ACC112 (cell line): ENCODE data around the gene RNASE7.
"Not testable (repeated sequence)": the region's sequence is repeated elsewhere in the genome, so short reads cannot be mapped to it uniquely, and the experiment has no call there.

Experiments
- H2AFZ ChIP-seq: fragments of 200-600 bp; sonication (generic); one replicate; pipeline ENCODE4 v1.6.0; 2017; ENCODE audit warnings: antibody characterized with exemption, low read length; ENCODE audit not compliant: unreplicated experiment
- H3K27ac ChIP-seq: fragments of 200-600 bp; sonication (generic); 2 replicates; pipeline ENCODE4 v1.5.1; 2014; ENCODE audit warnings: low read depth, mild to moderate bottlenecking, antibody characterized with exemption, low read length, moderate library complexity
- H3K27me3 ChIP-seq: fragments of 200-600 bp; sonication (generic); 2 replicates; pipeline ENCODE4 v1.6.1; 2014; ENCODE audit warnings: mild to moderate bottlenecking, antibody characterized with exemption, low read length, moderate library complexity, mixed read lengths; ENCODE audit not compliant: insufficient read depth
- H3K36me3 ChIP-seq: fragments of 200-600 bp; sonication (generic); 2 replicates; pipeline ENCODE4 v1.6.1; 2016; ENCODE audit warnings: mild to moderate bottlenecking, antibody characterized with exemption, low read length, moderate library complexity, mixed read lengths; ENCODE audit not compliant: insufficient read depth
- H3K4me1 ChIP-seq: fragments of 200-600 bp; sonication (generic); one replicate; pipeline ENCODE4 v1.6.1; 2016; ENCODE audit warnings: low read length, mixed read lengths; ENCODE audit not compliant: insufficient read depth, unreplicated experiment, control insufficient read depth
- H3K4me3 ChIP-seq: fragments of 200-600 bp; sonication (generic); 2 replicates; pipeline ENCODE4 v1.5.1; 2014; ENCODE audit warnings: mild to moderate bottlenecking, low read depth, low read length
- H3K79me2 ChIP-seq: fragments of 200-600 bp; sonication (generic); one replicate; pipeline ENCODE4 v1.6.0; 2016; ENCODE audit warnings: low read length; ENCODE audit not compliant: control insufficient read depth, unreplicated experiment, insufficient read depth

The RNASE7 gene

GRCh38 chr14:21033133-21033698 lies 8.9 kb upstream of the RNASE7 start:
- no peak overlapping the region for H3K27ac ChIP-seq
- H3K36me3 ChIP-seq = no peaks in the 10 kb centered on the region
- no peak overlapping the region for H3K4me3 ChIP-seq
- H2AFZ ChIP-seq = no peak overlapping the region
- no peaks in the 10 kb centered on the region for H3K4me1 ChIP-seq
- peaks cover 83% of the 10 kb centered on the region for H3K27me3 ChIP-seq
- no peaks in the 10 kb centered on the region for H3K79me2 ChIP-seq

- H3K36me3 ChIP-seq = no peaks in the 10 kb centered on the region
Observed at GRCh38 chr14:21034707-21035106, 7.5 kb upstream of the RNASE7 start, which contains the start of gene RNASE13. TSS of gene RNASE13 (minus strand) at chr14:21034807. CDS start at chr14:21034288, 519 bp downstream.

GRCh38 chr14:21036751-21037150 lies 5.4 kb upstream of the RNASE7 start:
- no peaks in the 10 kb centered on the region for H3K79me2 ChIP-seq
- H3K27ac ChIP-seq = no peak overlapping the region
- H3K4me1 ChIP-seq = peaks cover 6% of the 10 kb centered on the region
- H3K27me3 ChIP-seq = peaks cover 54% of the 10 kb centered on the region
- no peaks in the 10 kb centered on the region for H3K36me3 ChIP-seq
- H3K4me3 ChIP-seq = no peak overlapping the region
- no peak overlapping the region for H2AFZ ChIP-seq

More at GRCh38 chr14:21034707-21035106, 7.5 kb upstream of the RNASE7 start, which contains the start of gene RNASE13:
- H3K4me3 ChIP-seq = no peak within 1 kb of the TSS
- no peaks in the 10 kb centered on the region for H3K4me1 ChIP-seq
- H3K27ac ChIP-seq = no peak within 1 kb of the TSS
- no peaks in the 10 kb centered on the region for H3K79me2 ChIP-seq
- H3K27me3 ChIP-seq = peaks cover 74% of the 10 kb centered on the region
- no peak within 1 kb of the TSS for H2AFZ ChIP-seq

GRCh38 chr14:21037156-21037555 lies 5.0 kb upstream of the RNASE7 start:
- Histone ChIP-seq H3K36me3 (no peaks in the 10 kb centered on the region), H3K27ac (no peak overlapping the region), H3K4me1 (peaks cover 10% of the 10 kb centered on the region), H3K4me3 (no peak overlapping the region), H2AFZ (no peak overlapping the region), H3K27me3 (peaks cover 50% of the 10 kb centered on the region), H3K79me2 (no peaks in the 10 kb centered on the region)

GRCh38 chr14:21038441-21039422 lies 3.4 kb upstream of the RNASE7 start:
- H3K27me3 ChIP-seq = peaks cover 34% of the 10 kb centered on the region
- H2AFZ ChIP-seq = no peak overlapping the region
- H3K27ac ChIP-seq = no peak overlapping the region
- H3K79me2 ChIP-seq = no peaks in the 10 kb centered on the region
- H3K36me3 ChIP-seq = no peaks in the 10 kb centered on the region
- peaks cover 10% of the 10 kb centered on the region for H3K4me1 ChIP-seq
- no peak overlapping the region for H3K4me3 ChIP-seq

- peaks cover 24% of the 10 kb centered on the region for H3K27me3 ChIP-seq
- H3K36me3 ChIP-seq = no peaks in the 10 kb centered on the region
- H3K4me3 ChIP-seq = no peak overlapping the region
- H3K4me1 ChIP-seq = peaks cover 10% of the 10 kb centered on the region
- no peaks in the 10 kb centered on the region for H3K79me2 ChIP-seq
- no peak overlapping the region for H3K27ac ChIP-seq
- H2AFZ ChIP-seq = no peak overlapping the region
Observed at GRCh38 chr14:21039585-21040369, 2.4 kb upstream of the RNASE7 start.

- Histone ChIP-seq H3K4me3 (no peak overlapping the region), H3K79me2 (no peaks in the 10 kb centered on the region), H3K4me1 (peaks cover 10% of the 10 kb centered on the region), H2AFZ (no peak overlapping the region), H3K36me3 (no peaks in the 10 kb centered on the region), H3K27me3 (peaks cover 17% of the 10 kb centered on the region), H3K27ac (no peak overlapping the region)
Observed at GRCh38 chr14:21040370-21040925, 1.7 kb upstream of the RNASE7 start.

GRCh38 chr14:21040941-21041340 lies 1.2 kb upstream of the RNASE7 start:
- H3K79me2 ChIP-seq = not testable (repeated sequence)

GRCh38 chr14:21042918-21043317 lies 756 bp downstream of the RNASE7 start:
- H3K27ac ChIP-seq = no peak overlapping the region
- H2AFZ ChIP-seq = no peak overlapping the region
- H3K79me2 ChIP-seq = no peaks in the 10 kb centered on the region
- H3K36me3 ChIP-seq = no peaks in the 10 kb centered on the region
- no peak overlapping the region for H3K4me3 ChIP-seq
- H3K27me3 ChIP-seq = no peaks in the 10 kb centered on the region; the same call in 1 of the 2 replicates
- peaks cover 10% of the 10 kb centered on the region for H3K4me1 ChIP-seq

More at GRCh38 chr14:21040941-21041340, 1.2 kb upstream of the RNASE7 start:
- peaks cover 14% of the 10 kb centered on the region for H3K27me3 ChIP-seq
- not testable (repeated sequence) for H3K4me3 ChIP-seq, H3K36me3 ChIP-seq, H3K27ac ChIP-seq, H2AFZ ChIP-seq, H3K4me1 ChIP-seq

- H3K27me3 ChIP-seq = no peaks in the 10 kb centered on the region; the same call in 1 of the 2 replicates
- no peak overlapping the region for H3K4me3 ChIP-seq
- no peak overlapping the region for H3K27ac ChIP-seq
- H3K36me3 ChIP-seq = no peaks in the 10 kb centered on the region
- H2AFZ ChIP-seq = no peak overlapping the region
- H3K79me2 ChIP-seq = no peaks in the 10 kb centered on the region
- H3K4me1 ChIP-seq = peaks cover 10% of the 10 kb centered on the region
Observed at GRCh38 chr14:21043387-21043973, 1.3 kb downstream of the RNASE7 start.
